ENCODE measurements around the gene MAP3K7CL.
"Not testable (repeated sequence)": the region's sequence is repeated elsewhere in the genome, so short reads cannot be mapped to it uniquely, and the experiment has no call there.

The MAP3K7CL gene

DNA sequence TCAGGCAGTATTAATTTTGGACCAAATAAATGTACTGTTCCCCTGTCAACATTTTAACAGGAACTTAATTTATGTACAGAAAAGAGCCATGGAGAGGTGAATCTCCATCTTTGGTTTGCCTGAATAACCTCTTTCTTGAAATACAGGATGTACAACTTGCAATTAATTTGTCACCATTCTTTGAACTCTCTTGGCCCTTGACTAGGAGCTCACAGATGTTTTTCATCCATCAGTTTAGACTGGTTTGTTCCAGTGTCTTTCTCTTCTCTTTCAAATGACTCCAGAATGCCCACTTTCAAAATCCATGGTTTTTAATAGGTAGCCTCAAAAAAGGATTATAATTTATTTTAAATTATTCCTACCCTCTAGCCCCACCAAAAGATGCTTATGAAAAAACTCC lies 5.0 kb downstream of the MAP3K7CL start:
- no peak for DNase-seq

DNA sequence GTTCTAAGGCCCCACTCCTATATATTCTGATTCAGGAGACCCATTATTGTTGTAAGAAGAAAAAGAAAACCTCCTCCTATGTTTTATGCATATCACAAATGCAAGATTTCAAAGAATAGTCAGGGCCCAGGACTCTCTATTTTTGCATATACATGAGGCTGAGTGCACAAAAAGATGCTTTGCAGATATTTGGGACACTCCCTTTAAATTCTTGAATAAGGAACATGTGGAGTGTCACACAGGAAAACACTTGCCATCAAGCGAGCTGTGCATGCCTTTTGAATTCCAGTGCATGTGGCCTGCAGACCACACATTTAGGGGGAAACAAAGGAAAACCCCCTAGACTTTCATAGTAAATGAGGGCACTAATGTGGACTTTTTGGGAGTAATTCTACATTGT lies 5.6 kb downstream of the MAP3K7CL start:
- no peak for DNase-seq

DNA sequence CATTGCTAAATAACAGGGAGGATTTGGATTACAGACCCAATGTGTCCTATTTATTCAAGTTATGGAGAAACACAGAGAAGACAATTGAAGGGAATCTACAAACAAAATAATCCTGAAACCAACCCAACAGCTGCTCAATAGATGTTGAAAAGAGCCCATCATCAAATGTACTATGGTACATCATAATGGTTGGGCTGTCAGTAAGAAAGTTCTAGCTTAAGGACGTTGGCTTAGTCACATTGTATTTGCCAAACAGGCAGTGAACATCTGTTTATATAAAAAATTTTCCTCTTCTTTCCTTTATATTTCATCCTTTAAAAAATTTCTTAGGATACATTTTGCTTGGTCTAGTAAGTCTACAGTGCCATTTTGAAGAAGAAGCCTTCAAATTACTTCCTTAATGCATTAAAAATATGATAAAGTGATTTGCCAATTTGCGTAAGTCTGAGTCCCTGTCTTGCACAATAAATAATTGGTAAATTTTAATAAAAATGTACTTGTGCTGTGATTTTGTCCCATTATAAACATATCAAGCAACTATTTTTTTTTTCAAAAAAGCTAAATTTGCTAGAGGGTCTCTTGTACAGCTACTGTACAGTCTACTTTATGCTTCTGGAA lies 14.4 kb downstream of the MAP3K7CL start:
- DNase-seq = no peak

DNA sequence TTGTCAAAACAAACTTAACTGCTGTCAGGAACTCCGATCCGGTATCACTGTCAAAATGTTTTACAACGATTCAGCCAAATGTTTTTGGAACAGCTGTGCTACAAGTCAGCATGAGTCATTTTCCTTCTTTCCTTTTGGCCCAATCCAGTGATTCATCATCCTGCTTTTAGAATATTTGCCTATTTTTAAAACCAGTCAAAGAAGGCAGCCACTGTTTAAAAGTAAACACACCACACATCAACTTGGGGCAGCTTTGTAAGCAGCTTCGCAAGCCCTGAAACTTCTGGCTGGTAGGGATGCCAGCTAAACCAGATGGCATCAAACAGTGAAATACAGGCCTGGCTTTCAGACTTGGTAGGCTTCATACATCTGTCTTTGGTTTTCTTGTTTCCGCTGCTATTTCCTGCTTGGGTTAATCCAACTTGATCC lies 14.9 kb downstream of the MAP3K7CL start:
- DNase-seq = no peak

DNA sequence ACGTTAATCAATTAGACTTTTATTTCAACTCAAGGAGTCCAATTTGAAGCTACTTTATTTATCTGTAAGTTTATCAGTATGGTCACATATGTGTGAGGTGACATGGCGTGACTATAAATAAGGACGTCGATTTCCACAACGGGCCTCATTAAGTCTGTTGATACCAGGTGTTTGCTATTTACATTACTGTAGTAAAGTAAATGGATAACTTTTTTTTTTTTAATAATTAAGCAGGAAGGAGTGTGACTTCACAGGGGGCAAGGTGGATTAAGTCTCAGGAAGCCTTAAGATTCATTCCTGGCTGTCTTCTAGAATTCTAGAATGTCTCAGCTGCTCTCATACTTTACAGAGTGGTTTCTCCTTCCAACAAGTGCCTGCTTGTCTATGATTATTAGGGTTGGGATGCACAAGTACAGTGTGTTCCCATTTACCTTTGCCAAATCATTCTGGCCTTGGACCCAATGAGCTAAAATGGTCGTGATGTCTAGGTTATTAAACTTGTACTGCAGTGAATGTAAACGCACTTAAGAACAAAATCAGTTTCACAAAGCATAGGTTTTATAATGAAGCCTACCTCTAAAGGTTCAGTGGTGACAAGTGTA lies 15.5 kb downstream of the MAP3K7CL start:
- no peak for DNase-seq

DNA sequence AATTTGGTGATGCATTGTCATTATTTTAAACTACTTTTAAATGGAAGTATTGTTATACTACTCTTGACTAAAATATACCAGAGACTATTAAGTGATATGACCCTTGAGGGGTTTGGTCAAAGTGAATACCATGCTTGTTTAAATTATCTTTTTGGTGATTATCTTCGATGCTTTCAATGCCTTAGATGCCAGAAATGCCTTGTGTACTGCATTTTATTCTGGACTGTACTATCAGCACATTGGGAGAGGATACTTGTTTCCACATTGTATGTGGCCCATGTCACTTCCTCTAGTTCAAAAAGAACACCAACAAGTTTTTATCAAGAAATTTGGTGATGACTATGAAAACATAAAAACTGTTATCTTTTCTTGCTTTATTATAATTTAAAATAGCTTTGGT lies 16.3 kb downstream of the MAP3K7CL start:
- DNase-seq = no peak

DNA sequence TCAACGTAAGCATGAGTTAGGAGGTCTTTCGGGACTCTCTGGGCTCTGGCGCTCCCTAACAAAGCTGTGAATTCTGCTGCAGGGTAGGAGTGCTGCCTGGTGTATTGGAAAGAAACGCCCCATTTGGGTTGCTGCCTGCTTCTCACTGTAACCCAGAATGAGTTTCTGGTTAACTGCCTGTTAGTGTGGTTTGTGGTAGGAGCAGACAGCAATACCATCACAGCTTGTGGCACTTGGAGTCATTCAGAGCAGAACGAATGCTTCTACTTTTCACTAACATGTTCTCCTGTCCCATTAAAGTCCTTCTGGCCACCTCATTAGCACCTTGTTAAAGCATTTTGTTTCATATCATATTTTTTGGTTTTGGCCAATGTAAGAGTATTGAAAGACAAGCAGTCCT lies 18.1 kb downstream of the MAP3K7CL start:
- no peak for DNase-seq

DNA sequence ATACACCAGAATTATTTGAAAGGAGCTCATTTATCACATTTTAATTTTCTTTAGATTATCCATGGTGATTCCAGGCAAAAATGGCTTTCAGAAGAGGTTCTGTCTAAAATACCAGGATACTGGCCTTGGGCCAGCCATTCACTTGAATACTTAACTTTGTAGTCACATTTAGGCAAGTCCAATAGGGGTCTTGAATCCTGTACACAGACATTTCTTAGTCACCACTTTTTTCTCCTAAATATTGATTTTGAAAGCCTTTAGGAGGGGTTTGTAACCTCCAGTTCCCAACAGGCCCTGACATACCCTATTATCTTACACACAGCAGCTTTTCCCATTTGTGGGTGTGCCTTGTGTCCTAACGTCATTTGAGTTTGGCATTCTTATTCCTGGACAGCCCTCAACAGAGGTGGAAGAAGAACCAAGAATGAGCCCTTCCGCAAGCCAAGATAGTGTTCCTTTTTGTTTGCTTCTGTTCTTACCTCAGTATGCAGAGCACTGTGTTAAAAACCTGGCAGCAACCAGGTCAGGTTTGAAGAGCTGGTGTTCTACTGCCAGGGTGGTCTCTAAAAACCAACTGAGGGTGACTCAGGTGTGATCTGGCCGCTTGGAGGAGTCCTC lies 19.5 kb downstream of the MAP3K7CL start:
- no peak for DNase-seq

DNA sequence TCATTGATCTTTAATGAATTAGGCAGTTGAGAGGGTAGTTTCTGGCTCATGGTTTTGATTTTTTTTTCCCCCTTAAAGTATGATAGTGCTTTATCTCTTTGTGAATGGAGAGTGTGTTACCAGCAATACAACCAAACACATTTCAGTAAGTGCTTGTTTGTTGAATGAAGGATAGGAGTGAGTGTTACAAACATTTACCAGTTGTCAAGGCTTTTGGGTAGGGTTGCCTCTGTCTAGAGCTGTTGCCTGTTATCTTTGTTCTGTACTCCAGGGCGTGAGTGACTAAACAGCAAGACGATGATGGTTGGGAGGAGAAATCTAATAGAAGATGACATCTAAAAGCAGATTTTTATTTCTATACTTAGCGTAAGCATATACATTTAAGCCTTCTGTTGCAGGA lies 21.5 kb downstream of the MAP3K7CL start:
- no peak for DNase-seq

DNA sequence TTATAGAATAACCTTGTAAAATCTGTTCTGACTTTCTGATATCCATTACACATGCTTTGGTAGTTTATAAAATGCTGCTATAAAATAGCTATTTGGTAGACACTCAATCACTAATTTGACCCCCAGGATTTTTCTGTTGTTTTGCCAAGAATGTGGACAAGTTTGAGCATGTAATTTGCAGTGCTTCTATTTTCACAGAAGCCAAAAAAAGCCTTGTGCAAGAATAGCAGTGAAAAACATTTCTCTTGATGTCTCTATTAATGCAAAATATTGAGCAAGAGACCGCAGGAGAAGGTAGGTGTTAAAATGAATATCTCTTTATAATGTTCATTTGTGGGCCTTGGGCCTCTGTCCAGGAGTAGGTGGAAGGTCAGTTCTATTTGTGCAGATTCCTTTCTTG lies 22.5 kb downstream of the MAP3K7CL start:
- no peak for DNase-seq

DNA sequence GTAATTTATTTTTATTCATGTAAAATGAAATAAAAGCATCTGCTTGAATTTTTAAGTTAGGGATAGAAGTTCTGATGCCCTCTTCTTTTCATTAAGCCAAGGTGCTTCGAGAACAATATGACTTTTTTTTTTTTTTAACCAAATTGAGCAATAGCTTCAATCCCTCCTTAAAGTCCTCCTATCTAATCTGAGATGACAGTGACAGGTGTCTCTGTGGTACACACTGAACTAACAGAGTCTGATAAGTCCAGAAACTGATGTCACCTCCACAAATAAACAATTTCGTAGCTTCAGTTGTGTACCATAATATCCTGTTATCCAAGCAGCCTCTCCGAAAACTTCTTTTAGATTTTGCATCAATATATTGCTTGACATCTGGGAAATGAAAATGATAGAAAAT lies 23.8 kb downstream of the MAP3K7CL start:
- DNase-seq = no peak

DNA sequence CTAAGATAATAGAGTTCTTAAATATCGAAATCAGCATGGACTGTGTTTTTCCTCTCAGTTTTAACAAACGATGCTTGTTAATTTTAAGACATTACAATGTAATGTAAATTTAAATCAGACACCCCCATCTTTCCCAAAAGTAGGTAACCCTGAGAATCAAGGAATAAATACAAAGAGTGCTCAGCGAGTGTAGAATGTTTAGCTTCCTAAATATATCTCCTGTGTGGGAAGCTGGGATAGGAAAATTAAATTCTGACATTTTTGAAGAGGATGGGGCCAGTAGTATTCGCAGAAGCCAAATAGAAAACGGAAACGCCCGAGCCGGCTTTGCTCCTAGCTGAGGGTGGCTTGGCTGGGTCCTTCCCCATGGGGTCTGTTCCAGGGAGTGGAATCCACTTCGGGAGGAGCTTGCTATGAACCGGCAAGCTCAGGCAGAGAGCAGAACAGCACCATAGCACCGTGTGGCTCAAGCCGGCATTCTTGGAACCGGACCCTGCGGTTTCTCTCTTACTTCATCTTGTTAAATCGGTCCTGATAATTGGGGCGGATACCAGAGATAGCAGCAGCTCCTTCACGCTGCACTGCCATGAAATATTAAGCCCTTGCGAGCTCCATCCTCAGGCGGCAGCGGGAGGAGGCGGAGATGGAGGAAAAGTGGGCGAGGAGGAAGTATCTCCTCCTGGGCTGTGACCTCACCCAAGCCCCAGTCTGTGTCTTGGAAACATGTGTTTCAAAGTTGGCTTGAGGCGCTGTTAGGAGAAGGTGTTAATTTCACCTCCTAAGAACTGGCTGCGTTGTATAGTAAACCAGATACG lies 24.9 kb downstream of the MAP3K7CL start:
- DNase-seq = no peak

DNA sequence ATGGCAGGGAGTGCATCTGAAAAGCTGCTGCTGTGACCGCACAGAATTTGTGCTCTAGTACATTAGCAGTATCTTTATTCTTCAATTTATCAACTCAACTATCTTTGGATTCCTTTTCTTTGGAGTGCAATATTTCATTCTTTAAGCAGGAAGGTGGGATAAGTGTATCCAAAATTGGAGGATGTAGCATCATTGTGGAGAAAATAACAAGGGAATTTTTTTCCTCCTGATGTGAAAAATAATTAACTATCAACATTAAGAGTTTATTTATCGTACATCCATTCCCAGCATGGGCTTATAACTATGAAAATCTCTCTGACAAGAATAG lies 25.5 kb downstream of the MAP3K7CL start:
- no peak for DNase-seq

DNA sequence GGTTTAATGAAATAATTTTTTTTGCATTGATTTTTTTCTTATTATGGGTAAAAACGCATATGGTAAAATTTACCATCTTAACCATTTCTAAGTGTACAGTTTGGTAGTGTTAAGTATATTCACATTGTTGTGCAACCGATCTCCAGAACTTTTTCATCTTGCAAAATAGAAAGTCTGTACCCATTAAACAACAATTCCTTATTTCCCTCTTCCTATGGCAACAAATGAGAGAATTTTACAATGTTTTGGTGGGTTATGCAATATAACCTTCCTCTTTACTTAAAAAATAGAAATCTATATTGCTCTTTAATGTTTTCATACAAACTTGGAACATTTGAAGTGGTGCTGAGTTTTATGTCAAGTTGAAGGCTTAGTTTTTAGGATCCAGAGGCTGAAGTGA lies 26.6 kb downstream of the MAP3K7CL start:
- no peak for DNase-seq

DNA sequence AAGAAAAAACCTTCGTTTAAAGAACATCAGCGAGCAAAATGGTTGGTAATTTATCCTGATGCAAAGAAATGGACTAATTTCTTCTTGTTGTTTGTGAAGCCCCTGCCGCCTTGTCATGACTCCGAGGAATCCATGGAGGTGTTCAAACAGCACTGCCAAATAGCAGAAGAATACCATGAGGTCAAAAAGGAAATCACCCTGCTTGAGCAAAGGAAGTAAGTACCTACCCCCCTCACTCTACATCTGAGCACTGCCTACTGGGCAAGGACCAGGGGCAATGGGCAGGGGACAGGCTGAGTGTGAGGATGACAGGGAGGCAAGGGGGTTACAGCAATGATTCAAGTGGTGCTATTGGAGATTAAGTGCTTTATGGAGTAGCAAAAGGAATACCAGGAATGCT lies 29.4 kb downstream of the MAP3K7CL start:
- no peak for DNase-seq

DNA sequence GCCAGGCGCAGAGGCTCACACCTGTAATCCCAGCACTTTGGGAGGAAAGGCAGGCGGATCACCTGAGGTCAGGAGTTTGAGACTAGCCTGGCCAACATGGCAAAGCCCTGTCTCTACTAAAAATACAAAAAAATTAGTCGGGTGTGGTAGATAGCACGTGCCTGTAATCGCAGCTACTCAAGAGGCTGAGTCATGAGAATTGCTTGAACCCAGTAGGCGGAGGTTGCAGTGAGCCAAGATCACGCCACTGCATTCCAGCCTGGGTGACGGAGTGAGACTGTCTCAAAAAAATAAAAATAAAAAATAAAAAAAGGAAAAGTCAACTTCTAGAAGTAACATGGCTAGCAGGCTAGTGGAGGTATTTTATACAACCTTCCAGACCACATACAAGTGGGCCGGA lies 32.4 kb downstream of the MAP3K7CL start:
- not testable (repeated sequence) for DNase-seq

DNA sequence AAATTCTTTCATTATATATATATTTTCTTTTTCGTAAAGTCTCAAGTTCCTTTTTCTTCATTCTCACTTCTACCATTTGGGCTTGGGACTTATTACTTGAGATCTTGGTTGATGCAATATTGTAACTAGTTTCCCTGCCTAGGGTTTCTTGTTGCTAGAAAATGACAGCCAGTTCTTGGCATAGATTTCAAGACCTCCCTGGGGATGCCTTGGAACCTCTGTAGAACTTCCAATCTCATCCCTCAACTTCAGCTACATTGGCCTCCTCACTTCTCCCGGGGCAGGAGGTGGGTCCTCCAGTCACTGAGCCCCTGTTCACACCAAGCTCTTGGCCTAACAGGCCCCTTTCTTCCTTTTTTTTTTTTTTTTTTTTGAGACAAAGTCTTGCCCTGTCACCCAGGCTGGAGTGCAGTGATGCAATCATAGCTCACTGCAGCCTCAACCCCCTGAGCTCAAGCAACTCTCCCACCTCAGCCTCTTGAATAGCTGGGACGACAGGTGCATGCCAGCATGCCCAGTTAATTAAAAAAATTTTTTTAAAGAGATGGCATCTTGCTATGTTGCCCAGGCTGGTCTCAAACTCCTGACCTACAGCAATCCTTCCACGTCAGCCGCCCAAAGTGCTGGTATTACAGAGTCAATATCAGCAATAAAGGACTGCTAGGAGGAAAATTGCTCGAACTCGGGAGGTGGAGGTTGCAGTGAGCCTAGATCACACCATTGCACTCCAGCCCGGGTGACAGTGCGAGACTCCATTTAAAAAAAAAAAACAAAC lies 33.1 kb downstream of the MAP3K7CL start:
- DNase-seq = no peak

DNA sequence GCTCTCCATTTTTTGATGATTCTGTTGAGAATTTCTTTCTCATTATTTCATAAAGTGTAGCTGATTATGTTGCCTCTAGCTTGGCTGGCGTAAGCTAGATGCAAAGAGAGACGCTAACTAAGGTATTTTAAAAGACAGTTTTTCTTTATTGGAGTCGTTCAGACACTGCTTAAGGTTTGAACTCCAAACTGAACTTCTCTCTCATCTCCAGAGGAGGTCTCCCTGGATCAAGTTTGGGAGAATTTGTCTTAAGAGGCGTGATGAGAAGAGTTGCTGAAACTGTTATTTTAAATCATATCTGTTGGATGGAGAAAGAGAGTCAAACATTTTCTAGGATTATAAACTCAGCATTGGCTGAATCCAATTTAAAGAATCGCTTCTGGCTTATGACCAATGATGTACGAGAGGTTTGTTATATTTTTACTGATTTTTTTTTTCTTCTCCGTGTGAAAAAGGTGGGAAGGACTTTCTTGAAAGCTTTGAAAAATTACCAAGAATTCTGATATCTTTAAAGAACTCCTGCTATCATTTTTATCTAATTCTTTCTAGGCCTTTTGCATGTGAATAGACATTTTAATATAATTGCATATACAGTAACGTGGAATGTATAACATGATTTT lies 34.0 kb downstream of the MAP3K7CL start:
- DNase-seq = no peak

DNA sequence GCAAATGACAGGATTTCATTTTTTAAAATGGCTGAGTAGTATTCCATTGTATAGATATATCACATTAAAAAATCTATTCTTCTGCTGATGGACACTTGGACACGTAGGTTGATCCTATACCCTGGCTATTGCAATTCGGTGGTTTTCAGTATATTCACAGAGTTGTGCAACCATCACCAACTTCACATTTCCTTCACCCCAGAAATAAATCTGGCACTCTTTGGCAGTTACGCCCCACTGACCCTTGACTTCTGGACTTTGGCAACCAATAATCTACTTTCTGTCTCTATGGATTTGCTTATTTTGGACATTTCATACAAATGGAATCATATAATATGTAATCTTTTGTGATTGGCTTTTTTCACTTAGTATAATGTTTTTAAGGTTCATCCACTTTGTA lies 35.9 kb downstream of the MAP3K7CL start:
- DNase-seq = no peak

DNA sequence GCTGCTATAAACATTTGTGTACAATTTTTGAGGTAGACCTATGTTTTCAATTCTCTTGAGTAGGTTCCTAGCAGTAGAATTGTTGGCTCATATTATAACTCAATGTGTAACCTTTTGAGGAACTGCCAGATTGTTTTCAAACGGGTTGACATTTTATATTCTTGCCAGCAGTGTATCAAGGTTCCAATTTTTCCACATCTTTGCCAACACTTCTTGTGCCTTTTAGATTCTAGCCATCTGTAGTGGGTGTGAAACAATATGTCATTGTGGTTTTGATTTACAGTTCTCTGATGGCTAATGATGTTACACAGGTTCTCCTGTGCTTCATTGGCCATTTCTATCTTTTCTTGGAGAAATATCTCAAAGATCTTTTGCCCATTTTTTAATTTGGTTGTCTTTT lies 36.4 kb downstream of the MAP3K7CL start:
- no peak for DNase-seq

DNA sequence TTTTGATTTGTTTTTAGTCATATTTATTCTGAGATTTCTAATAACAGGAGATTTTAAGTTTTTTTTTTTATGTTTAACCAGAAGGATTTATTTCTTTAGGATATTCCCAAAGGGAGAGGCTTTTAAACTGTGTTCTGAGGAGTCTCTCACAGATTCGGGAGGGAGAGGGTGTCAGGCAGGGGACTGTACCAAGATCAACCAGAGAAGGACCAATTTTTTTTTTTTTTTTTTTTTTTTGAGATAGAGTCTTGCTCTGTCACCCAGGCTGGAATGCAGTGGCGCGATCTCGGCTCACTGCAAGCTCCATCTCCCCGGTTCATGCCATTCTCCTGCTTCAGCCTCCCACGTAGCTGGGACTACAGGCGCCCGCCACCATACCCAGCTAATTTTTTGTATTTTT lies 37.0 kb downstream of the MAP3K7CL start:
- DNase-seq = not testable (repeated sequence)

DNA sequence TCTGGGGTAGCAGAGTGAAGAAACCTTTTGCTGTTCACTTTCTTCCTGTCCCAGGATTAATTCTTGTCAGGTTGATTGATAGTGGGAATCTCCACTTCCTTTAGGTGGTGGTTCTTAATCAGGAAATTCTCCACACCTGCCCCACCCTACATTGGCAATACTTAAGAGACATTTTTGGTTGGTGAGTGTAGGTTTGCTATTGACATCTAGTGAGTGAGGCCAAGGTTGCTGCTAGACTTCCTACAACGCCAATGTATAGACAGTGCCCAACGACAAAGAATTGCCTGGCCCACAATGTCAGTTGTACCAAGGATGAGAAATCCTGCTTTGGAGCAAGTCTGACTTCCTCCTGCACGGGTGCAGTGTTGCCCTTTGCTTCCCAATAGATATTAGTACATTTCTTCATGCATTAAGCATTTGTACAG lies 38.5 kb downstream of the MAP3K7CL start:
- no peak for DNase-seq

DNA sequence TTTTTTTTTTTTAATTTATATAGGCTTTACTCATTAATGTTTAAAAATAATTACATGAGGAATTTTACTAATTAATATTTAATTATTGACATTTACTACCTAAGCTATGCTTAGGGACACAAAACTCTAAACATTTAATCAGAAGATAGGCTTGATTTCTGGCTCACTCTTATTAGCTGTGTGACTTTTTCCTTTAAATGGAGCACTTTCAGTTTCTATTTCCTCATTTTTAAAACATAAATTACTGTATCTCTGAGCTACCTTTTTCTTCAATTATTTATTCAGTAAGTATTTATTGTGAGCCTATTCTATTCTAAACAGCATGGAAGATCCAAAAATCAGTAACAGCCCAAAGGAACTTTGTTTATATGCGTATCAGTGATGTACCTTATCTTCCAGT lies 40.5 kb downstream of the MAP3K7CL start:
- DNase-seq = no peak

Data from cortex of kidney (tissue), 1 donor.